ENCODE data around the gene GRXCR1.

- TF ChIP-seq CTCF (IDR thresholded peaks at IDR 0.05) (no peak), POLR2A (IDR thresholded peaks at IDR 0.05) (no peak)
Measured at GRCh38 chr4:43049326-43049725, 156.8 kb downstream of the GRXCR1 start.

Data from esophagus squamous epithelium (tissue), 4 donors.